Endodermal cell (in vitro differentiated cells): Measurements from ENCODE around the gene IL12RB2. TPM values are rescaled to one million over a fixed set of nuclear protein-coding genes. Genes with fewer than 3 reads are reported as not detected.

Experiments used
- DNase-seq: peaks from one replicate; pipeline ENCODE4 v3.0.0-alpha.2; 2017
- H3K27ac ChIP-seq: 2 replicates; pipeline ENCODE4 v1.5.1; 2013; ENCODE audit warnings: mild to moderate bottlenecking, low read depth, low read length, moderate library complexity
- H3K27me3 ChIP-seq: 2 replicates; pipeline ENCODE4 v1.6.1; 2013; ENCODE audit warnings: mild to moderate bottlenecking, low read length, moderate library complexity; ENCODE audit not compliant: insufficient read depth, control insufficient read depth, poor library complexity, severe bottlenecking
- H3K36me3 ChIP-seq: 2 replicates; pipeline ENCODE4 v1.7.0; 2013; ENCODE audit warnings: mild to moderate bottlenecking, low read length, moderate library complexity; ENCODE audit not compliant: control insufficient read depth, insufficient read depth
- H3K4me1 ChIP-seq: one replicate; pipeline ENCODE4 v1.7.0; 2013; ENCODE audit warnings: low read length; ENCODE audit not compliant: control insufficient read depth, insufficient read depth
- H3K4me3 ChIP-seq: 2 replicates; pipeline ENCODE4 v1.5.1; 2013; ENCODE audit warnings: mild to moderate bottlenecking, low read length, moderate library complexity
- H3K9ac ChIP-seq: 2 replicates; pipeline ENCODE4 v1.6.1; 2013; ENCODE audit warnings: mild to moderate bottlenecking, low read length, moderate library complexity; ENCODE audit not compliant: poor library complexity, severe bottlenecking; ENCODE audit errors: extremely low read depth
- H3K9me3 ChIP-seq: 2 replicates; pipeline ENCODE4 v1.6.1; 2013; ENCODE audit warnings: mild to moderate bottlenecking, low read length, moderate library complexity; ENCODE audit not compliant: control insufficient read depth
- H3K27ac Mint-ChIP-seq: 2 replicates; pipeline ENCODE4 v1.8.0; 2020; ENCODE audit warnings: mixed read lengths
- H3K27me3 Mint-ChIP-seq: 2 replicates; pipeline ENCODE4 v1.8.0; 2021; ENCODE audit warnings: mild to moderate bottlenecking, mixed read lengths; ENCODE audit not compliant: insufficient read depth
- H3K36me3 Mint-ChIP-seq: 2 replicates; pipeline ENCODE4 v1.8.0; 2020; ENCODE audit warnings: low read depth, mixed read lengths
- H3K4me1 Mint-ChIP-seq: 2 replicates; pipeline ENCODE4 v1.8.0; 2020; ENCODE audit warnings: mixed read lengths
- H3K4me3 Mint-ChIP-seq: 2 replicates; pipeline ENCODE4 v1.8.0; 2020; ENCODE audit warnings: mild to moderate bottlenecking, moderate library complexity, mixed read lengths
- H3K9me3 Mint-ChIP-seq: 2 replicates; pipeline ENCODE4 v1.8.0; 2020; ENCODE audit warnings: mild to moderate bottlenecking, mixed read lengths
- WGBS, 2 experiments: methylation state at CpG; one replicate each; pipeline versions ENCODE4 v1.1.5 to v1.1.7; 2013; ENCODE audit warnings: missing lambda C conversion rate in 2 of 2, mixed read lengths in 1 of 2; ENCODE audit not compliant: insufficient coverage in 1 of 2, insufficient read length in 1 of 2; 5-methylcytosine and 5-hydroxymethylcytosine counted together
- total RNA-seq, 2 donors: library from RNA; stranded (reverse); fragmentation: NEBNext Ultra II Directional in 1 of 2; extraction: Animal tissue kit (Norgen Biotek cat#: 25700) in 1 of 2; gene quantifications; 2 replicates in 1 of 2; 3 replicates in 1 of 2; pipeline ENCODE4 v1.2.1, GENCODE V29; 2021
- TF ChIP-seq, protein P1 (sequence below): fragments of 200-600 bp; sonication (generic); conservative IDR thresholded peaks from 2 replicates; pipeline ENCODE4 v1.5.0; 2021; ENCODE audit warnings: antibody characterized with exemption, mild to moderate bottlenecking

The IL12RB2 gene
- total RNA-seq, 2 donors from 2014 or later: 0.29 TPM; not detected in 1

- Mint-ChIP-seq H3K4me3 (no peak overlapping the region), H3K4me1 (no peaks in the 10 kb centered on the region), H3K27me3 (no peaks in the 10 kb centered on the region), H3K36me3 (no peaks in the 10 kb centered on the region), H3K27ac (no peak overlapping the region), H3K9me3 (no peaks in the 10 kb centered on the region)
- no peaks in the 10 kb centered on the region for H3K4me1 ChIP-seq
- H3K4me3 ChIP-seq: no peak overlapping the region
- no peak overlapping the region for H3K27ac ChIP-seq
- no peak for DNase-seq
- no peak overlapping the region for H3K9ac ChIP-seq
- TF ChIP-seq, protein P1, sequence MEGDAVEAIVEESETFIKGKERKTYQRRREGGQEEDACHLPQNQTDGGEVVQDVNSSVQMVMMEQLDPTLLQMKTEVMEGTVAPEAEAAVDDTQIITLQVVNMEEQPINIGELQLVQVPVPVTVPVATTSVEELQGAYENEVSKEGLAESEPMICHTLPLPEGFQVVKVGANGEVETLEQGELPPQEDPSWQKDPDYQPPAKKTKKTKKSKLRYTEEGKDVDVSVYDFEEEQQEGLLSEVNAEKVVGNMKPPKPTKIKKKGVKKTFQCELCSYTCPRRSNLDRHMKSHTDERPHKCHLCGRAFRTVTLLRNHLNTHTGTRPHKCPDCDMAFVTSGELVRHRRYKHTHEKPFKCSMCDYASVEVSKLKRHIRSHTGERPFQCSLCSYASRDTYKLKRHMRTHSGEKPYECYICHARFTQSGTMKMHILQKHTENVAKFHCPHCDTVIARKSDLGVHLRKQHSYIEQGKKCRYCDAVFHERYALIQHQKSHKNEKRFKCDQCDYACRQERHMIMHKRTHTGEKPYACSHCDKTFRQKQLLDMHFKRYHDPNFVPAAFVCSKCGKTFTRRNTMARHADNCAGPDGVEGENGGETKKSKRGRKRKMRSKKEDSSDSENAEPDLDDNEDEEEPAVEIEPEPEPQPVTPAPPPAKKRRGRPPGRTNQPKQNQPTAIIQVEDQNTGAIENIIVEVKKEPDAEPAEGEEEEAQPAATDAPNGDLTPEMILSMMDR: no peak
- 87 to 90% methylated on average over 2 to 3 of the region's 3 CpGs for WGBS, 2 experiments
- no peaks in the 10 kb centered on the region for H3K36me3 ChIP-seq
- H3K27me3 ChIP-seq: no peaks in the 10 kb centered on the region
- no peaks in the 10 kb centered on the region for H3K9me3 ChIP-seq
These were observed 15.4 kb downstream of the IL12RB2 start for GRCh38 chr1:67323087-67323486.

GRCh38 chr1:67324068-67324467 lies 16.4 kb downstream of the IL12RB2 start:
- Histone ChIP-seq H3K4me3 (no peak overlapping the region), H3K27ac (no peak overlapping the region), H3K27me3 (no peaks in the 10 kb centered on the region), H3K9me3 (no peaks in the 10 kb centered on the region), H3K9ac (no peak overlapping the region), H3K4me1 (no peaks in the 10 kb centered on the region), H3K36me3 (no peaks in the 10 kb centered on the region)
- TF ChIP-seq, protein P1: no peak
- no peaks in the 10 kb centered on the region for H3K9me3 Mint-ChIP-seq
- no peak overlapping the region for H3K4me3 Mint-ChIP-seq
- no peaks in the 10 kb centered on the region for H3K4me1 Mint-ChIP-seq
- H3K27me3 Mint-ChIP-seq: no peaks in the 10 kb centered on the region
- DNase-seq: no peak
- H3K27ac Mint-ChIP-seq: no peak overlapping the region
- no peaks in the 10 kb centered on the region for H3K36me3 Mint-ChIP-seq
- 96 to 100% methylated on average over 3 to 7 of the region's 8 CpGs for WGBS, 2 experiments

GRCh38 chr1:67327864-67328466 lies 20.3 kb downstream of the IL12RB2 start:
- Histone ChIP-seq H3K27me3 (no peaks in the 10 kb centered on the region), H3K36me3 (no peaks in the 10 kb centered on the region), H3K4me3 (no peak overlapping the region), H3K9me3 (no peaks in the 10 kb centered on the region), H3K27ac (no peak overlapping the region), H3K4me1 (no peaks in the 10 kb centered on the region), H3K9ac (no peak overlapping the region)
- no peak for DNase-seq
- Mint-ChIP-seq H3K36me3 (no peaks in the 10 kb centered on the region), H3K27ac (no peak overlapping the region), H3K9me3 (no peaks in the 10 kb centered on the region), H3K27me3 (no peaks in the 10 kb centered on the region), H3K4me3 (no peak overlapping the region), H3K4me1 (peaks cover 3% of the 10 kb centered on the region)
- WGBS, 2 experiments: 92 to 94% methylated on average over 2 of the region's 3 CpGs
- TF ChIP-seq, protein P1: no peak
